Nephron (organoid): ENCODE measurements around the gene TMEM144.

Experiments
- H3K27ac Mint-ChIP-seq, 3 experiments: 2 replicates each; pipeline ENCODE4 v1.8.0; 2020; ENCODE audit warnings: mixed read lengths in 3 of 3, mild to moderate bottlenecking in 2 of 3, moderate library complexity in 1 of 3
- H3K27me3 Mint-ChIP-seq: 2 replicates; pipeline ENCODE4 v1.8.0; 2021; ENCODE audit warnings: low read depth, mild to moderate bottlenecking, moderate library complexity, mixed read lengths
- H3K36me3 Mint-ChIP-seq: 2 replicates; pipeline ENCODE4 v1.8.0; 2020; ENCODE audit warnings: low read depth, mixed read lengths
- H3K4me1 Mint-ChIP-seq: 2 replicates; pipeline ENCODE4 v1.8.0; 2020; ENCODE audit warnings: mixed read lengths
- H3K4me3 Mint-ChIP-seq, 3 experiments: 2 replicates each; pipeline ENCODE4 v1.8.0; 2020; ENCODE audit warnings: mild to moderate bottlenecking in 3 of 3, mixed read lengths in 3 of 3, moderate library complexity in 2 of 3
- H3K9me3 Mint-ChIP-seq: 2 replicates; pipeline ENCODE4 v1.8.0; 2020; ENCODE audit warnings: mixed read lengths
- TF ChIP-seq, protein P1 (sequence below), 3 experiments: fragments of 200-600 bp; sonication (generic); IDR thresholded peaks; one replicate each; pipeline ENCODE4 v1.5.0; 2021; ENCODE audit warnings: antibody characterized with exemption in 3 of 3; ENCODE audit not compliant: unreplicated experiment in 3 of 3

The TMEM144 gene

DNA sequence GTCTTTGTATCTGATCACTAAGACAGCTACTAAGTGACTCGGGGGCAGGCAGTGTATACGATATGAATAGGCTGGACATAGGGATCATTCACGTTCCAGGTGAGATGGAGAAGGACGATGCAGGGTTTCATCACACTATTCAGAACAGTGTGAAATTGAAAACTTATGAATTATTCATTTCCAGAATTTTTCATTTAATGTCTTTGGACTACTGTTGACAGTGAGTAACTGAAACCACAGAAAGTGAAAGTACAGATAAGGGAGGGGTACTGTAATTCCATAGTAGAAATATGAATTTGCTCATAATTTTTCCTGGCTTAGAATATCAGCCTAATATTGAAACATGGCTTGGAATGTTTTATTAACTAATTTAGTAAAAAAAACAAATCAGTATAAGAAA, 24.4 kb downstream of the TMEM144 start:
- TF ChIP-seq, protein P1, sequence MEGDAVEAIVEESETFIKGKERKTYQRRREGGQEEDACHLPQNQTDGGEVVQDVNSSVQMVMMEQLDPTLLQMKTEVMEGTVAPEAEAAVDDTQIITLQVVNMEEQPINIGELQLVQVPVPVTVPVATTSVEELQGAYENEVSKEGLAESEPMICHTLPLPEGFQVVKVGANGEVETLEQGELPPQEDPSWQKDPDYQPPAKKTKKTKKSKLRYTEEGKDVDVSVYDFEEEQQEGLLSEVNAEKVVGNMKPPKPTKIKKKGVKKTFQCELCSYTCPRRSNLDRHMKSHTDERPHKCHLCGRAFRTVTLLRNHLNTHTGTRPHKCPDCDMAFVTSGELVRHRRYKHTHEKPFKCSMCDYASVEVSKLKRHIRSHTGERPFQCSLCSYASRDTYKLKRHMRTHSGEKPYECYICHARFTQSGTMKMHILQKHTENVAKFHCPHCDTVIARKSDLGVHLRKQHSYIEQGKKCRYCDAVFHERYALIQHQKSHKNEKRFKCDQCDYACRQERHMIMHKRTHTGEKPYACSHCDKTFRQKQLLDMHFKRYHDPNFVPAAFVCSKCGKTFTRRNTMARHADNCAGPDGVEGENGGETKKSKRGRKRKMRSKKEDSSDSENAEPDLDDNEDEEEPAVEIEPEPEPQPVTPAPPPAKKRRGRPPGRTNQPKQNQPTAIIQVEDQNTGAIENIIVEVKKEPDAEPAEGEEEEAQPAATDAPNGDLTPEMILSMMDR (IDR thresholded peaks at IDR 0.05; ENCODE audit: unreplicated experiment in 3 of 3), result no peak
- Mint-ChIP-seq H3K36me3 (no peaks in the 10 kb centered on the region), H3K27ac (no peak overlapping the region), H3K9me3 (no peaks in the 10 kb centered on the region), H3K4me3 (no peak overlapping the region), H3K4me1 (no peaks in the 10 kb centered on the region), H3K27me3 (no peaks in the 10 kb centered on the region)

DNA sequence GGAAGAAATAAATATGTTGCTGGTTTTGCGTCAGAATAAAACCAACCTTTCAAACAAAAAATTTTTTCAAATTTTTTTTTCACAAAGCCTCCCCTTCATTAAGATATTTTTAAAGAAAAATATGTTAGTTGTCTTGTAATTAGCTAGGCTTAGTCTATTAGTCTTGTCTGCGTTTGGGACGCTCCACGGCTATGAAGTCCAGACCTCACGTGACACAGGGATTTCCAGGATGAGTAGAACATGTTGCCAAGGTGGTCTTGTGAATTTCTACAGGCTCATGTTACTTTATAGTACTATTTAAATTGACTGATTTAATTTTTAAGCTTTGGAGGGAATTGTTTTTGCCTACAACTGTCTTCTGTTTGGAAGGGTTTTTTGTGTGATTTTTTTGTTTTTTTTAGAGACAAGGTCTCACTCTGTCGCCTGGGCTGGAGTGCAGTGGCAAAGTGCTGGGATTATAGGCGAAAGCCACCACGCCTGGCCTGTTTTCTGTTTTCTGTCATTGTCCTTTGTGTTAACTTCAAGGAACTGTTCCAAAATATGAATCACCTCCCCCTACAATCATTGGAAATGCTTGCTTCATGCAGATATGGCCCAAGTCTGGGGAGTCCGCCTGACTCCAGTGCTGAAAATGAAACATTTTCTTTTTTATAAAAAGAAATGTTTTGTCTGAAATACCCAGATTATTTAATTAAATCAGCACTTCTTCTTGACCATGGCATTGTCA, 26.2 kb downstream of the TMEM144 start:
- Mint-ChIP-seq H3K4me1 (no peaks in the 10 kb centered on the region), H3K9me3 (no peaks in the 10 kb centered on the region), H3K27ac (no peak overlapping the region), H3K36me3 (no peaks in the 10 kb centered on the region), H3K4me3 (no peak overlapping the region), H3K27me3 (no peaks in the 10 kb centered on the region)
- TF ChIP-seq, protein P1 (IDR thresholded peaks at IDR 0.05; ENCODE audit: unreplicated experiment in 3 of 3), result no peak

DNA sequence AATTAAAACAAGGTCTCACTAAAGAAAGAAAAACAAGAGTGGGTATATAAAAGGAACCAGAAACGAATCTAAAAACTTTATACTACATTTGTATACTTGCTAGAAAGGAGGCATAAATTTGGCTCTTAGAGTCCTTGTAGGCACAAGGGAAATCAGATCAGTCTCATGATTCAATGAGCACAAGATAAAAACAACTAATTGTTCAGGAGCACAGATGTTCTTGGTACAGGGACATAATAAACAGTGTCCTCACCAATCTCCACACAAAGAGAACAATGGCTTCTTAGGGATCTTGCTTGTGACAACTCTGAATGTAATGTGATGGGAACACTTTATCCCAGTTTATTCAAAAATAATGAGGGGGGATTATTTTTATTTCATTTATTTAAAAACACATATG, 28.3 kb downstream of the TMEM144 start:
- Mint-ChIP-seq H3K27me3 (no peaks in the 10 kb centered on the region), H3K36me3 (no peaks in the 10 kb centered on the region), H3K9me3 (no peaks in the 10 kb centered on the region), H3K4me1 (no peaks in the 10 kb centered on the region), H3K4me3 (no peak overlapping the region), H3K27ac (no peak overlapping the region)
- TF ChIP-seq, protein P1 (IDR thresholded peaks at IDR 0.05; ENCODE audit: unreplicated experiment in 3 of 3), result no peak

DNA sequence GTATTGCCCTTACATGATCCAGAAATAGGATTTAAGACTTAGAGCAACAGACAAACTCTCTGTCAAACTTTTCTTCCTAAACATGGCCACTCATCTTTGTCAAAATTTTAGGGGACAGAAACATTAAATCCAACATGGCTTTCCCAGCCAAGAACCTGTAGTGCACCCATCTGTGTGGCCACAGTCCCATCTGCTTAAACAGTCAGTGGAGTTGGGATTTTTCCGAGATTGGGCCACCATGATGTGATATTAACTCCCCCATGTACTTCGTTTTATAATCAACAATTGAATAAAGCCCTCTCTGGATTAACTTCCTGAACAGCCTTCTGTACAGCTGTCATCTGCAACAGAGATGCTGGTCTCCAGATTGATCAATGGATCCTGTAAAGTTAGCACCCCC, 28.9 kb downstream of the TMEM144 start:
- H3K27me3 Mint-ChIP-seq, result no peaks in the 10 kb centered on the region
- H3K27ac Mint-ChIP-seq, result no peak overlapping the region
- no peaks in the 10 kb centered on the region for H3K36me3 Mint-ChIP-seq
- no peaks in the 10 kb centered on the region for H3K9me3 Mint-ChIP-seq
- TF ChIP-seq, protein P1 (IDR thresholded peaks at IDR 0.05; ENCODE audit: unreplicated experiment in 3 of 3), result no peak
- no peak overlapping the region for H3K4me3 Mint-ChIP-seq
- H3K4me1 Mint-ChIP-seq, result no peaks in the 10 kb centered on the region

DNA sequence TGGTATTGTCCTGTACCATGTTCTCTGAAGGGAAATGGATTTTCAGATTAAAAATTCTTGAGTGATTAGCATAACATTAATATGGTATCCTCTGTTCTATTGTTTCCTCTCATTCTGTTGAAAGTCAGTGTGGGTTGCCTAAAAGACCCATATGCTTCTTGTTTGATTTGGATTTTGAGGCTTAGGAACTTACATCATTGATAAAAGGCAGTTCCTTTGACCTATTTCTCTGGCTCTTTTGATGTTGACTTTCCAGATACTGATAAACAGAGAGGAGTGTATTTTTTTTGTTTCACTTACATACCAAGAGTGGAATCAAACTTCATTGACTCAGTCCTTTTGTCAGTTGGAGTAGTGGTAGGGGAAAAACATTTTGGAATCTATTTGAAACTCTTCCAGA, 32.8 kb downstream of the TMEM144 start:
- TF ChIP-seq, protein P1 (IDR thresholded peaks at IDR 0.05; ENCODE audit: unreplicated experiment in 3 of 3), result no peak
- Mint-ChIP-seq H3K4me3 (no peak overlapping the region), H3K4me1 (no peaks in the 10 kb centered on the region), H3K36me3 (no peaks in the 10 kb centered on the region), H3K27me3 (no peaks in the 10 kb centered on the region), H3K27ac (no peak overlapping the region), H3K9me3 (no peaks in the 10 kb centered on the region)

DNA sequence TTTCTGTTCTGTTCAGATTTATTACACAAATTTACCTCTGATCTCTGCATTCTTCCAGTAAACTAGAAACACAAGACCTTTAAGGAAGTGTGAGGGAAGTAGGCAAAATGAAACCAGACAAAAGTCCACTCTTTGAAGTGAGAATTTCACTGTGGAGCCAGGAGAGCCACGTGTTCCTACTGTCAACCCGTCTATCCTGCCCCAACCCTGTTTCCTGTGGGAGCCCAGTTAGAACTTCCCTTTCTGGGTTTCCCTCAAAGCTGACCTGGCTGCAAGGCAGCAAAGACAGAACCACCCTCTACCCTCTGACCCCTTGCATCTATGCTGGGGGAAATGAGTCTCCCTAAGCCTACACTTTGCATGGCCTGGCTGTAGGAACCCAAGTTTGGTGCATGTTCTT, 40.0 kb downstream of the TMEM144 start:
- Mint-ChIP-seq H3K9me3 (no peaks in the 10 kb centered on the region), H3K4me1 (no peaks in the 10 kb centered on the region), H3K36me3 (no peaks in the 10 kb centered on the region), H3K27ac (no peak overlapping the region), H3K4me3 (no peak overlapping the region), H3K27me3 (no peaks in the 10 kb centered on the region)
- TF ChIP-seq, protein P1 (IDR thresholded peaks at IDR 0.05; ENCODE audit: unreplicated experiment in 3 of 3), result no peak
